22Rv1 (cell line): ENCODE measurements around the gene PTPN20.

Experiments used
- ZFX ChIP-seq: fragments of 450-650 bp; IDR thresholded peaks from 2 replicates; pipeline ENCODE4 v1.6.1; 2017; ENCODE audit warnings: antibody characterized with exemption, borderline replicate concordance
- TF ChIP-seq, protein P1 (sequence below): fragments of 450-650 bp; IDR thresholded peaks from 2 replicates; pipeline ENCODE4 v1.5.1; 2017; ENCODE audit warnings: mild to moderate bottlenecking

DNA sequence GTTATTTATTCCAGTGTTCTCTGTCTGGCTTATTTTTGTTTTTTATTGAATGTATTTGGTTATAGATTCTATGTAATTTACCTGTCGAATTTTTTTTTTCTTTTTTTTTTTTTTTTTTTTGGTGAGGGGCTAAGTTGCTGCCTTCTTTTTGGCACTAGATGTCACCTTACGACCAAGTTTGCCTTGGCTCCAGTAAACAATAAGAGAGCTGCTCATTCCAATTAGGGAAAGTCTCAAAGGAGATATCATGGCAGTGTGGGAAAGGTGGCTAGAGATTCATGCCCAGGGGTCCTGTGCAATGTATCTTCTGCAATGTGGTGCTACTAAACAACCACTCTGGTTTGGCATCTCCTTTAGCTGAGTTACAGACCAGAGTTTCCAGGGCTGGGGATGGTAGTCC lies 84.0 kb downstream of the PTPN20 start:
- TF ChIP-seq, protein P1, sequence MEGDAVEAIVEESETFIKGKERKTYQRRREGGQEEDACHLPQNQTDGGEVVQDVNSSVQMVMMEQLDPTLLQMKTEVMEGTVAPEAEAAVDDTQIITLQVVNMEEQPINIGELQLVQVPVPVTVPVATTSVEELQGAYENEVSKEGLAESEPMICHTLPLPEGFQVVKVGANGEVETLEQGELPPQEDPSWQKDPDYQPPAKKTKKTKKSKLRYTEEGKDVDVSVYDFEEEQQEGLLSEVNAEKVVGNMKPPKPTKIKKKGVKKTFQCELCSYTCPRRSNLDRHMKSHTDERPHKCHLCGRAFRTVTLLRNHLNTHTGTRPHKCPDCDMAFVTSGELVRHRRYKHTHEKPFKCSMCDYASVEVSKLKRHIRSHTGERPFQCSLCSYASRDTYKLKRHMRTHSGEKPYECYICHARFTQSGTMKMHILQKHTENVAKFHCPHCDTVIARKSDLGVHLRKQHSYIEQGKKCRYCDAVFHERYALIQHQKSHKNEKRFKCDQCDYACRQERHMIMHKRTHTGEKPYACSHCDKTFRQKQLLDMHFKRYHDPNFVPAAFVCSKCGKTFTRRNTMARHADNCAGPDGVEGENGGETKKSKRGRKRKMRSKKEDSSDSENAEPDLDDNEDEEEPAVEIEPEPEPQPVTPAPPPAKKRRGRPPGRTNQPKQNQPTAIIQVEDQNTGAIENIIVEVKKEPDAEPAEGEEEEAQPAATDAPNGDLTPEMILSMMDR, result no peak
- no peak for TF ChIP-seq ZFX
